ENCODE data around the gene GPBAR1.

The GPBAR1 gene

DNA sequence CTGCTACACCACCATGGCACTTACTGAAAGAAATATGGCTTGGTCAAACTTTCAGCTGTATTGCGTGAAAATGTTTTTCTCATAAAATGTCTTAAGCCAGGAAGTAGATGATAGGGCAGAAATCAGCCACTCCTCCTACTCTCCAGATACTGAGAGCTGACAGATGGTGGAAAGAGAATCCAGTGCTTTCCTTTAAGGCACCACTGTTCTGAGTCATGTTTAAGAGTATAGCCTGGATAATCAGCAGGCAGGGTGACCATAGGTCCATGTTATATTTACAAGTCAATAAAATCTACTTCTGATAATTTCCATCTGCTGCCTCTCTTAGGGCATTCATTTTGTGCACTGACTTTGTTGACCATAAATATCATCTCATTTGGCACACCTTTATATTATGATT is 21.9 kb upstream of the GPBAR1 start:
- no peak for DNase-seq (ENCODE audit: extremely low read depth in 1 of 2, low read depth in 1 of 2)

- no peak for DNase-seq (ENCODE audit: extremely low read depth in 1 of 2, low read depth in 1 of 2)
These were observed 16.6 kb upstream of the GPBAR1 start for GRCh38 chr2:218244204-218244603.

- no peak for DNase-seq (ENCODE audit: extremely low read depth in 1 of 2, low read depth in 1 of 2)
These were observed 16.1 kb upstream of the GPBAR1 start for GRCh38 chr2:218244665-218245064.

DNA sequence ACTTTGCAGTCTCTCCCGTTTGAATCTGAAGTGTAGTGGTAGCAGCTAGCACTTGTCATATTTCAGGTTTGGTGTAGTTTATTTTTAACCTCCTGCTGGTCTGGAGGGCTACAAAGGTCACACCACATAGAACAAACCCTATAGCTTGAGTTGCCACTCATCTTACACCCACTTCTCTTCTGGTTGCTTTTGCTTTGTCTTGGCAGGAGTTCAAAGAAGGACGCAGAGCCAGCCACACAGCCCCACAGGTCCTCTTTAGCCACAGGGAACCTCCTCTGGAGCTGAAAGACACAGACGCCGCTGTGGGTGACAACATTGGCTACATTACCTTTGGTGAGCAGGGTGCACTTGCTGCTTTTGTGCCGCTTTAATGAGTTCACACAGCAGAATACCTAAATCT is 15.6 kb upstream of the GPBAR1 start:
- no peak for DNase-seq (ENCODE audit: extremely low read depth in 1 of 2, low read depth in 1 of 2)

DNA sequence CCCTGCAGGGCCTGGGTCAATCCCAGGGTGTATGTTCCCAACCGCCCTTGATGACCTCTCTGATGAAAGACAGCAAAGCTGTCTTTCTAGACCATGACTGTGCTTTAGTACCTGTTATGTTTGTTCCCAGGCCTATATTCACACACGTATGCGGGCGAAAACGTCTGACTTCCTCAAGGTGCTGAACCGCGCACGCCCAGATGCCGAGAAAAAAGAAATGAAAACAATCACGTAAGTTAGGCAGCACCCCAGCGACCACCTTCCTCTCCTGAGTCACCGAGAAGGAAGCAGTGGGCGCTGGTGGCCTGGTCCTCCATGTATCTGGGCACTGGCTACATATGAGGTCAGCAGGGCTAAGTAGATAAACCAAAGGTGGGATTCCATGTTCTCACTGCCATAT is 11.1 kb upstream of the GPBAR1 start:
- DNase-seq (ENCODE audit: extremely low read depth in 1 of 2, low read depth in 1 of 2): no peak

DNA sequence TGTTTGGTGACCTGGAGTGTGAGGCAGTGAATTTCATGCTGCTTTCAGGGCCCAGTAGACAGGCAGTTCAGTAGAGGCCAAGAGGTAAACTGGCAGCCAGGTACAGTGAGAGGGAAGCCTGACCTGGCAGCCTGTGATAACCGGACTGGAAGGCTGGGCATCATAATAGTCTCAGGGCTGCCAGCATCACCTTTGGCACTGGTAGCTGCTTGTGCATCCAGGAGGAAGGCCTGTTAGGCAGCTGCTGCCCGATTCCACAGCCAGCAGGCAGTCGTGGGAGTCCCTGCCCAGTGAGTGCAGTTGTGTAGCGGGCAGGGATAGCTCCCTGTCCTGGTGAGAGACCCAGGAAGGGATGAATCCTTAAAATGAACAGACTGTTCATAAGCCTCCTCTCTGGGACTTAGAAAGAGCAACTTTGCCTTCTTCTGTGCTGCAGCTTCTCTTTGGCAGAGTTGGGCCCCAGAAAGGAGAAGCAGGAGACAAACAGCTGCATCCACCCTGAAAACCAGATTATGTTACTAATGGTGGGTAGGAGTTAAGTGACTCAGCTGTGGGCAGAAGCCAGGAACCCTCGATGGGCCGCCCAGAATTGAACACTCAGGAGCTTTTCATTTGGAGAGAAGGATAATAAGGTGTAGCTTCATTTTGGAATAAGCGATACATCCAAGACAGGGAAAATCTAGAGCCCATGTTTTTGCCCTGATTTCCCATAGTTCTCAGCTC is 8.1 kb upstream of the GPBAR1 start:
- no peak for DNase-seq (ENCODE audit: extremely low read depth in 1 of 2, low read depth in 1 of 2)

DNA sequence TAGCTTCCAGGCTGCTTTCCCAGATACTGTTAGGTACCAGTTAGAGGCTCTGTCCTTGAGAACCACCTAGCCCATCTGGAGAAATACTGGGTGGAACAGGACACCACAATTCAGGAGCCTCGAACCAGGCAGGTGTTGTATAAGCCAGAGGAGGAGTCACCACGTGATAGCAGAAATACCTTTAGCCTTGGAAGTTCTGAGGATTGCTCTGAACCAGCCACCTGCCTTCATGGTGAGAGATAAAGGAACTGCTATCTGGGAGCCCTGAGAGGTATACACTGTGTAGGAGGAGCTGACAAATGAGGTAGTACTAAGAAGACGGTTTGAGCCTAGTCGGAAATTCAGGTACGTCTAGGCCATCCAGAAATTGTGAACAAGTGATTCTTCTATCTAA is 7.6 kb upstream of the GPBAR1 start:
- DNase-seq (ENCODE audit: extremely low read depth in 1 of 2, low read depth in 1 of 2): no peak

GRCh38 chr2:218255446-218255845 is 5.4 kb upstream of the GPBAR1 start:
- DNase-seq (ENCODE audit: extremely low read depth in 1 of 2, low read depth in 1 of 2): no peak

DNA sequence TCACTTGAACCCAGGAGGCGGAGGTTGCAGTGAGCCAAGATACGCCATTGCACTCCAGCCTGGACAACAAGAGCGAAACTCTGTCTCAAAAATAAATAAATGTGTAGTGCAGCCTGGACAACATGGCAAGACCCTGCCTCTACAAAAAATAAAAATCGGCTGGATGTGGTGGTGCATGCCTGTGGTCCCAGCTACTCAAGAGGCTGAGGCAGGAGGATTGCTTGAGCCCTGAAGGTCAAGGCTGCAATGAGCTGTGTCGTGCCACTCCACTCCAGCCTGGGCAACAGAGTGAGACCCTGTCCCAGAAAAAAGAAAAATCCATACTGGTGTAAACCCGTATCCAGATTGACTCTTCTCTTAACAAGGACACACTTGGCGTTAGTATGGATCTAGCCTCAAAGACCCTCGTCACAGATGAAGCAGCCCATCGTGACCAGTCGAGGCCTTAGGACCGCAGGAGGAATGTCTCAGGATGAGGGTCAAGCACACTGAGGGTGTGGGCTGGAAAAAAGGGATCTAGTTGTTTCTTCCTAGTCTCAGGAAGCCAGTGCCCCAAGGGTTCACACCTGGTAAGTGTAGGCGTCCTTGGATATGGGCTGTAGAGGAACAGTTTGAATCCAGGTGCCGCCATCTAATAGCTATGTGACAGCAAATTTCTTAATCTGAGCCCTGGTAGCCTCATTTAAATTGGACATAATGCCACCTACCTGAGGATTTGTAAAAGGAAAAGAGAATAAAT is 4.0 kb upstream of the GPBAR1 start:
- DNase-seq (ENCODE audit: extremely low read depth in 1 of 2, low read depth in 1 of 2): no peak

DNA sequence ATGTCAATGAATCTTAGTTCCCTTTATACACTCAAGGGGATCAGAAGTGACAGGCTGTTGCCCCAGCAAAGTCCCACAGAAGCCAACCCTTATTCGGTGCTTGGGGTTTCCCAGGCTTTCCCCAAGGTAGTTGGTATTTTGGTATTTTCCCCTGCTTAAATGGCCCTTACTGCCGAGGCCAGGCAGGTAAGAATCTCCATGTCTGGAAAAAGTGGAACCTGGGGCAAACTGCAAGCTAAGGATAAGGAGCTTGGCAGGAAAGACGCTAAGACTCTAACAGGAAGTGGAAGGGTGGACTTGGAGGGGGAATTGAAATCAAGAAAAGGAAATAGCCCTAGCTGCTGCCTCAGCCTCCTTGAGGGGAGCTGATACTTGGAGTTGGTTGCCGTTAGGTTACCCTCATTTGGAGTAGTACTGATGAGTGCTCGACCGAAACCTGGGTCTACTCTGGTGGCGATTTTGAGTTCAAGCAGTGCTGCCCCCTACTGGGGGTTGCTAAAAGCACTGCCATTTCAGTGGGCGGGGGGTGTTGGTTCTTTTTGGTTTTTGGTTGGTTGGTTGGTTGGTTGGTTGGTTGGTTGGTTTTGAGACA is 3.3 kb upstream of the GPBAR1 start:
- peak; percentile 26 to 51 for DNase-seq (ENCODE audit: extremely low read depth in 1 of 2, low read depth in 1 of 2)

DNA sequence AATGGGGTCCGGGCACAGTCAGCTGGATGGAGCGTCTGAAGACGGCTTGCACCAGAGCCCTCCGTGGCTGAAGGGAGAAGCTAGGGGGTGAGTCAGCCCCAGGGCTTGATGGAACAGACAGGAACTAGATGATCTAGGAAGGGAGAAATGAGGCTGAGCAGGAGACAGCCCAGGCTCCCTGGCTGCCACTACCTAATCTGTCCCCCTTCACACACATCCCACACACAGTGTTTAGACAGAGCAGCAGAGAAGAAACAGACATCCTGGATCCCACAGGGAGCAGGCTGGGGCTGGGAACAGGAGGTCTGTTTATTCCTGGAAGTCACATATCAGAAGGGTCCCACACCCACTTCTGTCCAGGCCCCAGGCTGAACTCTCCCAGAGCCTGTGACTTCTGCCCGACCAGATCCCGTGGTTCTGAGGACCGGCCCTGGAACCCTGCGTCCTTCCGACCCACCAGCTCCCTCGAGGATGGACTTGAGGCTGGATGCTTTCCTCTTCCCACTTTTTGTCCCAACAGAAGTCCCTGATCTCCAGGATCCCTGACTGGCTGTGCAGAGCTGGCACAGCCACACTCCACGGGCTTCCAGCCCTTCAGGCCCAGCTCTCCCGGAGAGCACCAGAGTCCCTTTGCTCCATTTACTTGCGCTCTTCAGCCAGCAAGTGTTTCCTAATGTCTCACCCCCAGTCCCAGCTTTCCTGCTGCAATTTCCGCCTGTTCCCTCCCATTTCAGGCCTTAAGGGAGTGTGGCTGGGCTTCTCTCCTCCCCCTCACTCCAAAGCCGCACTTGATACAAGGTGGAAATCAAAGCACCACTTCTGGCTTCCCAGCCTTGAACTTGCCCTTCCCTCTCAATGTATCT is 1.5 kb upstream of the GPBAR1 start:
- no peak for DNase-seq (ENCODE audit: extremely low read depth in 1 of 2, low read depth in 1 of 2)

GRCh38 chr2:218260166-218260565 is 649 bp upstream of the GPBAR1 start:
- no peak for DNase-seq (ENCODE audit: extremely low read depth in 1 of 2, low read depth in 1 of 2)

GRCh38 chr2:218261423-218262236 is 815 bp downstream of the GPBAR1 start:
- no peak for DNase-seq (ENCODE audit: extremely low read depth in 1 of 2, low read depth in 1 of 2)

DNA sequence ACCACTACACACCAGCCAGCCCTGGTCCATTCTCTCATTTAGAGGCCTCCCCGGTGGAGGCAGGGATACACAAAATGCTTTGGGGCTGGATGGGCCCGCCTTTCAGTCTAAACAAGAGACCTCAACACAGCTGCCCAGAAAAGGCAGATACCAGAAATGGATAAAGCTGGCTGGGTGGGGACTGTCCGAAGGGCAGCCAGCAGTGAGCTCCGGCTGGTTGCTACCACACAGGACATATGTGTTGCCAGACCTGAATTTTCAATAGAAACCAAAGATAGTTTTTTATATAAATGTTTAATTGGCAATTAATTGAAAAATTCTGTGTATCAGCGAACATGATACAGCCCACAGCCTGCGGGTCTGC is 1.4 kb downstream of the GPBAR1 start:
- DNase-seq (ENCODE audit: extremely low read depth in 1 of 2, low read depth in 1 of 2): no peak

- DNase-seq (ENCODE audit: extremely low read depth in 1 of 2, low read depth in 1 of 2): no peak
These were observed 2.1 kb downstream of the GPBAR1 start for GRCh38 chr2:218262631-218263586.

- DNase-seq (ENCODE audit: extremely low read depth in 1 of 2, low read depth in 1 of 2): no peak
These were observed 3.2 kb downstream of the GPBAR1 start for GRCh38 chr2:218263817-218264641.

GRCh38 chr2:218264773-218265561 is 4.2 kb downstream of the GPBAR1 start:
- no peak for DNase-seq (ENCODE audit: extremely low read depth in 1 of 2, low read depth in 1 of 2)

- DNase-seq (ENCODE audit: extremely low read depth in 1 of 2, low read depth in 1 of 2): no peak
These were observed 4.8 kb downstream of the GPBAR1 start for GRCh38 chr2:218265626-218266025.

Data from activated CD8-positive, alpha-beta memory T cell treated with anti-CD3 and anti-CD28 coated beads for 1 hour (primary cell).